PC-3 (cell line): ENCODE results near the gene GJB5. TPM values are rescaled to one million over a fixed set of nuclear protein-coding genes. Genes with fewer than 3 reads are reported as not detected.
A peak's percentile ranks its signal among the peaks of the same experiment; 100 is the strongest.

Source experiments
- ATAC-seq: fragments of 200-7000 bp; cut with Tn5 transposase; 2 replicates; pipeline ENCODE4 v1.9.1; 2020; ENCODE audit warnings: mild to moderate bottlenecking, moderate library complexity
- Bru-seq: library from RNA; stranded (reverse); fragments of 400-500 nt; gene quantifications from one replicate; lab custom pipeline; 2021; lab: Mats Ljungman, UMichigan
- BruChase-seq, 2 experiments: library from RNA; stranded (reverse); fragments of 400-500 nt; gene quantifications; one replicate each; lab custom pipeline; 2021; lab: Mats Ljungman, UMichigan
- BruUV-seq: library from RNA; stranded (reverse); fragments of 400-500 nt; replicated peaks from 2 replicates; lab custom pipeline; 2021; lab: Mats Ljungman, UMichigan
- CTCF ChIA-PET: fragments of 300-600 bp; sonication (Branson Sonifier 250); formaldehyde crosslinking; loops from one replicate; lab custom pipeline; 2022; ENCODE audit warnings: antibody characterized with exemption; lab: Charles Lee
- POLR2A ChIA-PET: fragments of 300-600 bp; sonication (Branson Sonifier 250); formaldehyde crosslinking; loops from one replicate; lab custom pipeline; 2022; ENCODE audit warnings: antibody characterized with exemption; ENCODE audit not compliant: unreplicated experiment; lab: Charles Lee
- DNase-seq: peaks from one replicate; pipeline ENCODE4 v3.0.0-alpha.2; 2015
- H2AFZ ChIP-seq: fragments of 300-600 bp; sonication (generic); 2 replicates; pipeline ENCODE4 v1.6.0; 2016; ENCODE audit warnings: antibody characterized with exemption, low read length
- H3F3A ChIP-seq: fragments of 300-600 bp; sonication (generic); one replicate; pipeline ENCODE4 v1.6.0; 2017; ENCODE audit warnings: antibody characterized with exemption, low read length, control low read depth, mild to moderate bottlenecking; ENCODE audit not compliant: unreplicated experiment
- H3K27ac ChIP-seq: fragments of 300-600 bp; sonication (generic); 2 replicates; pipeline ENCODE4 v1.5.1; 2016; ENCODE audit warnings: mild to moderate bottlenecking, low read length
- H3K27me3 ChIP-seq: fragments of 300-600 bp; sonication (generic); 2 replicates; pipeline ENCODE4 v1.6.1; 2016; ENCODE audit warnings: low read length, mixed read lengths
- H3K36me3 ChIP-seq: fragments of 300-600 bp; sonication (generic); 2 replicates; pipeline ENCODE4 v1.6.1; 2016; ENCODE audit warnings: low read depth, mixed run types, low read length, mixed read lengths
- H3K4me1 ChIP-seq: fragments of 300-600 bp; sonication (generic); 2 replicates; pipeline ENCODE4 v1.5.1; 2016; ENCODE audit warnings: low read length; ENCODE audit not compliant: insufficient read depth
- H3K4me2 ChIP-seq: fragments of 300-600 bp; sonication (generic); 2 replicates; pipeline ENCODE4 v1.6.0; 2016; ENCODE audit warnings: low read length
- H3K4me3 ChIP-seq: fragments of 300-600 bp; sonication (generic); 2 replicates; pipeline ENCODE4 v1.5.1; 2016; ENCODE audit warnings: mild to moderate bottlenecking, low read length, mixed read lengths
- H3K79me2 ChIP-seq: fragments of 300-600 bp; sonication (generic); 2 replicates; pipeline ENCODE4 v1.6.1; 2017; ENCODE audit warnings: low read length, mixed read lengths
- H3K9ac ChIP-seq: fragments of 300-600 bp; sonication (generic); 2 replicates; pipeline ENCODE4 v1.6.0; 2016; ENCODE audit warnings: mild to moderate bottlenecking, low read length
- H3K9me2 ChIP-seq: fragments of 300-600 bp; sonication (generic); replicated peaks from 2 replicates; pipeline ENCODE4 v1.6.1; 2016; ENCODE audit warnings: mixed run types, low read length, mixed read lengths
- H3K9me3 ChIP-seq: fragments of 300-600 bp; sonication (generic); 2 replicates; pipeline ENCODE4 v1.6.1; 2016; ENCODE audit warnings: low read length, mixed read lengths
- H4K20me1 ChIP-seq: fragments of 300-600 bp; sonication (generic); 2 replicates; pipeline ENCODE4 v1.6.1; 2016; ENCODE audit warnings: low read length, mixed read lengths
- EZH2 ChIP-seq: fragments of 300-600 bp; sonication (generic); IDR thresholded peaks from one replicate; pipeline ENCODE4 v1.6.1; 2017; ENCODE audit warnings: antibody characterized with exemption, mild to moderate bottlenecking, low read length; ENCODE audit not compliant: unreplicated experiment
- EZH2phosphoT487 ChIP-seq: fragments of 300-600 bp; sonication (generic); IDR thresholded peaks from 2 replicates; pipeline ENCODE4 v1.6.1; 2018; ENCODE audit warnings: mild to moderate bottlenecking, antibody characterized with exemption, low read length, borderline replicate concordance
- intact Hi-C: fragments of 100-400 bp; cut with micrococcal nuclease; formaldehyde crosslinking; loops from 2 replicates; pipeline ENCODE4 v1.9.0; 2023
- long read RNA-seq: library from polyadenylated mRNA; unstranded; transcript quantifications from one replicate; pipeline ENCODE4 v2.0.0, GENCODE V29; 2021; ENCODE audit not compliant: unreplicated experiment
- total RNA-seq: library from RNA; depleted of rRNA; stranded (reverse); fragments of >200 nt; gene quantifications from 2 replicates; pipeline ENCODE4 v1.2.3, GENCODE V29; 2014; rRNA removed
- TF ChIP-seq, protein P1 (sequence below): fragments of 300-600 bp; sonication (generic); conservative IDR thresholded peaks from 2 replicates; pipeline ENCODE4 v1.5.1; 2017; ENCODE audit warnings: antibody characterized with exemption, low read depth, mild to moderate bottlenecking, low read length

Gene GJB5
- total RNA-seq = 7.2 and 8.1 TPM in 2 replicates
- percentile 41 among the genes with signal in this experiment for Bru-seq, nascent RNA
- BruChase-seq, experiment 1, labeled RNA remaining after a 6-hour chase = percentile 49 among the genes with signal in this experiment
- BruChase-seq, experiment 2, labeled RNA remaining after a 2-hour chase = percentile 29 among the genes with signal in this experiment
- long read RNA-seq, partial matches to known transcripts = 2 of 4 reads
- long read RNA-seq, other reads (novel, unspliced or antisense) = 0 of 4 reads

GRCh38 chr1:34754964-34755637 is at the start of gene GJB5:
TSS of gene GJB5 (plus strand) at chr1:34755047. CDS start at chr1:34757331, 2,284 bp downstream.
- POLR2A ChIA-PET = interaction anchor here (0.5 kb wide), 2 partner anchors 229 to 810 kb away, joined by 5 to 8 read pairs; no protein-coding TSS in a partner anchor
- intact Hi-C loops = no loop called here
- no peaks in the 10 kb centered on the region for H3K9me2 ChIP-seq
- no peaks in the 10 kb centered on the region for H3K9me3 ChIP-seq
- H3F3A ChIP-seq = no peaks in the 10 kb centered on the region
- H3K36me3 ChIP-seq = no peaks in the 10 kb centered on the region
- no peaks in the 10 kb centered on the region for H4K20me1 ChIP-seq
- peaks cover 42% of the 10 kb centered on the region for H3K4me1 ChIP-seq
- no peak within 1 kb of the TSS; the same call in 1 of the 2 replicates for H3K4me3 ChIP-seq
- no peaks in the 10 kb centered on the region for H3K79me2 ChIP-seq
- peak within 1 kb of the TSS; percentile 59; the same call in 1 of the 2 replicates for H2AFZ ChIP-seq
- DNase-seq (peak; percentile 79), ATAC-seq (peak; percentile 68)
- H3K4me2 ChIP-seq = peak within 1 kb of the TSS; percentile 65
- BruUV-seq = no TSS peak
- peak within 1 kb of the TSS; percentile 52 for H3K9ac ChIP-seq
- peak within 1 kb of the TSS; percentile 91 for H3K27ac ChIP-seq
- CTCF ChIA-PET = interaction anchor here (0.6 to 1.1 kb wide), 2 partner anchors 31 to 1460 kb away, joined by 3 to 4 read pairs; no protein-coding TSS in a partner anchor
- TF ChIP-seq, protein P1, sequence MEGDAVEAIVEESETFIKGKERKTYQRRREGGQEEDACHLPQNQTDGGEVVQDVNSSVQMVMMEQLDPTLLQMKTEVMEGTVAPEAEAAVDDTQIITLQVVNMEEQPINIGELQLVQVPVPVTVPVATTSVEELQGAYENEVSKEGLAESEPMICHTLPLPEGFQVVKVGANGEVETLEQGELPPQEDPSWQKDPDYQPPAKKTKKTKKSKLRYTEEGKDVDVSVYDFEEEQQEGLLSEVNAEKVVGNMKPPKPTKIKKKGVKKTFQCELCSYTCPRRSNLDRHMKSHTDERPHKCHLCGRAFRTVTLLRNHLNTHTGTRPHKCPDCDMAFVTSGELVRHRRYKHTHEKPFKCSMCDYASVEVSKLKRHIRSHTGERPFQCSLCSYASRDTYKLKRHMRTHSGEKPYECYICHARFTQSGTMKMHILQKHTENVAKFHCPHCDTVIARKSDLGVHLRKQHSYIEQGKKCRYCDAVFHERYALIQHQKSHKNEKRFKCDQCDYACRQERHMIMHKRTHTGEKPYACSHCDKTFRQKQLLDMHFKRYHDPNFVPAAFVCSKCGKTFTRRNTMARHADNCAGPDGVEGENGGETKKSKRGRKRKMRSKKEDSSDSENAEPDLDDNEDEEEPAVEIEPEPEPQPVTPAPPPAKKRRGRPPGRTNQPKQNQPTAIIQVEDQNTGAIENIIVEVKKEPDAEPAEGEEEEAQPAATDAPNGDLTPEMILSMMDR = no peak
- TF ChIP-seq EZH2phosphoT487 = no peak
- no peak for TF ChIP-seq EZH2
- H3K27me3 ChIP-seq = no peaks in the 10 kb centered on the region

DNA sequence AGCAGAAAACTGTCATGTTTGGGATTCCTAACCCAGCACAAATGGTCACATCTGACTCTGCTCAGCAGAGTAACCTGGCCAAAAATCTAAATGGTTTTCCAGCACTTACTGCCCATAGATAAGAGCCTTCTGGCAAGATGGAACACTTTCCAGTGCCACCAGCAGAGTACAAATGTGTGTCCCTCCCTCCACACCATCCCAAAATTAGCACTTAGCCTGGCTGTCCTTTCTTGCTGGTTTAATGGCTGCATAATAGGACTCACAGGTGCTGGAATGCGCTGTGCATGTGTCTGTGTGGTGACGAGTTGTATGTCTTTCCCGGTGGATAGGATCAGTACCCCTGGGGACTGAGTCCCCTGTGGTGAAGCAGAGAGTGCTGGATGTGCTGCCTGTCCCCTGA is 49.8 kb upstream of the GJB5 start:
- no peak overlapping the region for H3K4me3 ChIP-seq
- ATAC-seq (no peak), DNase-seq (no peak)
- POLR2A ChIA-PET = no interaction called here
- H2AFZ ChIP-seq = no peak overlapping the region
- no peak overlapping the region for H3K4me2 ChIP-seq
- no peak for TF ChIP-seq EZH2
- TF ChIP-seq, protein P1 = no peak
- no peak for TF ChIP-seq EZH2phosphoT487
- intact Hi-C loops = no loop called here
- no peaks in the 10 kb centered on the region for H3K9me3 ChIP-seq
- no peaks in the 10 kb centered on the region for H4K20me1 ChIP-seq
- peaks cover 79% of the 10 kb centered on the region for H3K27me3 ChIP-seq
- no peaks in the 10 kb centered on the region for H3K4me1 ChIP-seq
- no peak overlapping the region for H3K9ac ChIP-seq
- CTCF ChIA-PET = no interaction called here
- H3K36me3 ChIP-seq = no peaks in the 10 kb centered on the region
- H3K79me2 ChIP-seq = no peaks in the 10 kb centered on the region
- no peaks in the 10 kb centered on the region for H3F3A ChIP-seq
- BruUV-seq = no TSS peak
- H3K27ac ChIP-seq = no peak overlapping the region
- no peaks in the 10 kb centered on the region for H3K9me2 ChIP-seq

DNA sequence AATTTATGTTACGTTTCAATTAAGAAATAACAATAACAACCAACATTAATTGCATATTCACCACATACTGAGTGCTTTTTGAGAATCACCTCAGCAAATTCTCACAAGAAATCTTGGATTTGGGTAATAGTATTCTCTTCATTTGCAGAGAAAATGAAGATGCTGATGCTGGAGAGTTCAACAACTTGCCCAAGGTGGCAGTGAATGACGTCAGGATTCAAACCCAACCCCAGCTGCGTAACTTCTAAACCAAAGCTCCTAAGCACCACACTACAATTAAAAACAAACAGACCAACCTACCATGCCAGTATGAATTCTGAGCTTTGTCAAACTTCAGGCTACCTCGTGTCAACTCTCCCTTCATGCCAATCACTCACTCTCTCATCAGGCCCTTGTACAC is 46.7 kb upstream of the GJB5 start:
- no peak overlapping the region for H3K27ac ChIP-seq
- no TSS peak for BruUV-seq
- H4K20me1 ChIP-seq = no peaks in the 10 kb centered on the region
- H3K9ac ChIP-seq = no peak overlapping the region
- DNase-seq (no peak), ATAC-seq (no peak)
- no peaks in the 10 kb centered on the region for H3K36me3 ChIP-seq
- no peak for TF ChIP-seq EZH2
- TF ChIP-seq EZH2phosphoT487 = no peak
- TF ChIP-seq, protein P1 = no peak
- no peak overlapping the region for H2AFZ ChIP-seq
- H3K27me3 ChIP-seq = peaks cover 50% of the 10 kb centered on the region
- no peak overlapping the region for H3K4me3 ChIP-seq
- no peaks in the 10 kb centered on the region for H3F3A ChIP-seq
- CTCF ChIA-PET = no interaction called here
- intact Hi-C loops = no loop called here
- no peaks in the 10 kb centered on the region for H3K9me2 ChIP-seq
- no peaks in the 10 kb centered on the region for H3K79me2 ChIP-seq
- no peaks in the 10 kb centered on the region for H3K4me1 ChIP-seq
- no peak overlapping the region for H3K4me2 ChIP-seq
- POLR2A ChIA-PET = no interaction called here
- H3K9me3 ChIP-seq = no peaks in the 10 kb centered on the region
